ENCODE data around the gene ACVR1B.

Gene ACVR1B

GRCh38 chr12:52023182-52023975 lies 71.9 kb downstream of the ACVR1B start (continued):
- TF ChIP-seq, protein P1, sequence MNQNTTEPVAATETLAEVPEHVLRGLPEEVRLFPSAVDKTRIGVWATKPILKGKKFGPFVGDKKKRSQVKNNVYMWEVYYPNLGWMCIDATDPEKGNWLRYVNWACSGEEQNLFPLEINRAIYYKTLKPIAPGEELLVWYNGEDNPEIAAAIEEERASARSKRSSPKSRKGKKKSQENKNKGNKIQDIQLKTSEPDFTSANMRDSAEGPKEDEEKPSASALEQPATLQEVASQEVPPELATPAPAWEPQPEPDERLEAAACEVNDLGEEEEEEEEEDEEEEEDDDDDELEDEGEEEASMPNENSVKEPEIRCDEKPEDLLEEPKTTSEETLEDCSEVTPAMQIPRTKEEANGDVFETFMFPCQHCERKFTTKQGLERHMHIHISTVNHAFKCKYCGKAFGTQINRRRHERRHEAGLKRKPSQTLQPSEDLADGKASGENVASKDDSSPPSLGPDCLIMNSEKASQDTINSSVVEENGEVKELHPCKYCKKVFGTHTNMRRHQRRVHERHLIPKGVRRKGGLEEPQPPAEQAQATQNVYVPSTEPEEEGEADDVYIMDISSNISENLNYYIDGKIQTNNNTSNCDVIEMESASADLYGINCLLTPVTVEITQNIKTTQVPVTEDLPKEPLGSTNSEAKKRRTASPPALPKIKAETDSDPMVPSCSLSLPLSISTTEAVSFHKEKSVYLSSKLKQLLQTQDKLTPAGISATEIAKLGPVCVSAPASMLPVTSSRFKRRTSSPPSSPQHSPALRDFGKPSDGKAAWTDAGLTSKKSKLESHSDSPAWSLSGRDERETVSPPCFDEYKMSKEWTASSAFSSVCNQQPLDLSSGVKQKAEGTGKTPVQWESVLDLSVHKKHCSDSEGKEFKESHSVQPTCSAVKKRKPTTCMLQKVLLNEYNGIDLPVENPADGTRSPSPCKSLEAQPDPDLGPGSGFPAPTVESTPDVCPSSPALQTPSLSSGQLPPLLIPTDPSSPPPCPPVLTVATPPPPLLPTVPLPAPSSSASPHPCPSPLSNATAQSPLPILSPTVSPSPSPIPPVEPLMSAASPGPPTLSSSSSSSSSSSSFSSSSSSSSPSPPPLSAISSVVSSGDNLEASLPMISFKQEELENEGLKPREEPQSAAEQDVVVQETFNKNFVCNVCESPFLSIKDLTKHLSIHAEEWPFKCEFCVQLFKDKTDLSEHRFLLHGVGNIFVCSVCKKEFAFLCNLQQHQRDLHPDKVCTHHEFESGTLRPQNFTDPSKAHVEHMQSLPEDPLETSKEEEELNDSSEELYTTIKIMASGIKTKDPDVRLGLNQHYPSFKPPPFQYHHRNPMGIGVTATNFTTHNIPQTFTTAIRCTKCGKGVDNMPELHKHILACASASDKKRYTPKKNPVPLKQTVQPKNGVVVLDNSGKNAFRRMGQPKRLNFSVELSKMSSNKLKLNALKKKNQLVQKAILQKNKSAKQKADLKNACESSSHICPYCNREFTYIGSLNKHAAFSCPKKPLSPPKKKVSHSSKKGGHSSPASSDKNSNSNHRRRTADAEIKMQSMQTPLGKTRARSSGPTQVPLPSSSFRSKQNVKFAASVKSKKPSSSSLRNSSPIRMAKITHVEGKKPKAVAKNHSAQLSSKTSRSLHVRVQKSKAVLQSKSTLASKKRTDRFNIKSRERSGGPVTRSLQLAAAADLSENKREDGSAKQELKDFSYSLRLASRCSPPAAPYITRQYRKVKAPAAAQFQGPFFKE (tag by site-specific recombination; IDR thresholded peaks at IDR 0.05; ENCODE audit: borderline replicate concordance) = no peak
- TF ChIP-seq ZBTB21 (tag by site-specific recombination; IDR thresholded peaks at IDR 0.05) (no peak), ZSCAN4 (tag by site-specific recombination; IDR thresholded peaks at IDR 0.05) (0 out of 2 replicates have a peak, but pooled peaks have one; percentile 19), REPIN1 (tag by site-specific recombination; IDR thresholded peaks at IDR 0.05; ENCODE audit: low read depth) (no peak), YY1 (tag by site-specific recombination; IDR thresholded peaks at IDR 0.05) (no peak), ZNF530 (tag by site-specific recombination; IDR thresholded peaks at IDR 0.05; ENCODE audit: low read depth) (no peak), ZNF449 (tag by site-specific recombination; IDR thresholded peaks at IDR 0.05) (no peak), ZNF600 (tag by site-specific recombination; IDR thresholded peaks at IDR 0.05) (peak; percentile 80), SCRT1 (tag by site-specific recombination; IDR thresholded peaks at IDR 0.05; ENCODE audit: borderline replicate concordance) (no peak), ZNF324 (tag by site-specific recombination; IDR thresholded peaks at IDR 0.05) (no peak), ZNF626 (tag by site-specific recombination; IDR thresholded peaks at IDR 0.05) (no peak), ZNF571 (tag by site-specific recombination; IDR thresholded peaks at IDR 0.05) (no peak), ZBTB17 (tag by site-specific recombination; IDR thresholded peaks at IDR 0.05) (peak; percentile 80), GLIS1 (tag by site-specific recombination; IDR thresholded peaks at IDR 0.05) (peak; percentile 83), ZNF768 (tag by site-specific recombination; IDR thresholded peaks at IDR 0.05) (no peak), ZNF585B (tag by site-specific recombination; IDR thresholded peaks at IDR 0.05) (no peak), ZSCAN23 (tag by site-specific recombination; IDR thresholded peaks at IDR 0.05) (no peak), ZNF510 (tag by site-specific recombination; IDR thresholded peaks at IDR 0.05; ENCODE audit: insufficient replicate concordance) (no peak), ZNF341 (tag by site-specific recombination; IDR thresholded peaks at IDR 0.05; ENCODE audit: low read depth) (0 out of 2 replicates have a peak, but pooled peaks have one; percentile 13), ZNF664 (tag by site-specific recombination; IDR thresholded peaks at IDR 0.05) (no peak)
- TF ChIP-seq, protein P2, sequence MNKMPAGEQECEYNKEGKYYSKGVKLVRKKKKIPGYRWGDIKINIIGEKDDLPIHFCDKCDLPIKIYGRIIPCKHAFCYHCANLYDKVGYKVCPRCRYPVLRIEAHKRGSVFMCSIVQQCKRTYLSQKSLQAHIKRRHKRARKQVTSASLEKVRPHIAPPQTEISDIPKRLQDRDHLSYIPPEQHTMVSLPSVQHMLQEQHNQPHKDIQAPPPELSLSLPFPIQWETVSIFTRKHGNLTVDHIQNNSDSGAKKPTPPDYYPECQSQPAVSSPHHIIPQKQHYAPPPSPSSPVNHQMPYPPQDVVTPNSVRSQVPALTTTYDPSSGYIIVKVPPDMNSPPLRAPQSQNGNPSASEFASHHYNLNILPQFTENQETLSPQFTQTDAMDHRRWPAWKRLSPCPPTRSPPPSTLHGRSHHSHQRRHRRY (tag by site-specific recombination; IDR thresholded peaks at IDR 0.05) = no peak
- TF ChIP-seq, protein P3, sequence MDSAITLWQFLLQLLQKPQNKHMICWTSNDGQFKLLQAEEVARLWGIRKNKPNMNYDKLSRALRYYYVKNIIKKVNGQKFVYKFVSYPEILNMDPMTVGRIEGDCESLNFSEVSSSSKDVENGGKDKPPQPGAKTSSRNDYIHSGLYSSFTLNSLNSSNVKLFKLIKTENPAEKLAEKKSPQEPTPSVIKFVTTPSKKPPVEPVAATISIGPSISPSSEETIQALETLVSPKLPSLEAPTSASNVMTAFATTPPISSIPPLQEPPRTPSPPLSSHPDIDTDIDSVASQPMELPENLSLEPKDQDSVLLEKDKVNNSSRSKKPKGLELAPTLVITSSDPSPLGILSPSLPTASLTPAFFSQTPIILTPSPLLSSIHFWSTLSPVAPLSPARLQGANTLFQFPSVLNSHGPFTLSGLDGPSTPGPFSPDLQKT (IDR thresholded peaks at IDR 0.05; ENCODE audit: borderline replicate concordance, low read depth, low read length) = no peak

Data from HEK293 (cell line).